Effector memory CD4-positive, alpha-beta T cell (primary cell): Measurements from ENCODE around the gene CLDN9.

Source experiments
- DNase-seq, 3 donors: peaks; one replicate each; pipeline ENCODE4 v3.0.0-alpha.2; 2020
- H3K27ac ChIP-seq: 2 replicates; pipeline ENCODE4 v1.7.0; 2013; ENCODE audit warnings: mild to moderate bottlenecking, low read length, moderate library complexity; ENCODE audit not compliant: insufficient read depth, poor library complexity, severe bottlenecking
- H3K27me3 ChIP-seq: replicated peaks from 2 replicates; pipeline ENCODE4 v1.7.0; 2013; ENCODE audit warnings: mild to moderate bottlenecking, low read length; ENCODE audit not compliant: insufficient read depth, control insufficient read depth, poor library complexity, severe bottlenecking
- H3K36me3 ChIP-seq: 2 replicates; pipeline ENCODE4 v1.7.0; 2013; ENCODE audit warnings: mild to moderate bottlenecking, low read length, moderate library complexity; ENCODE audit not compliant: control insufficient read depth, insufficient read depth
- H3K4me1 ChIP-seq: 2 replicates; pipeline ENCODE4 v1.7.0; 2013; ENCODE audit warnings: low read length, mild to moderate bottlenecking; ENCODE audit not compliant: control insufficient read depth, insufficient read depth, poor library complexity, severe bottlenecking
- H3K4me3 ChIP-seq: 2 replicates; pipeline ENCODE4 v1.7.0; 2013; ENCODE audit warnings: low read length, low read depth, mild to moderate bottlenecking; ENCODE audit not compliant: insufficient read depth, poor library complexity, severe bottlenecking
- H3K9me3 ChIP-seq: 2 replicates; pipeline ENCODE4 v1.7.0; 2013; ENCODE audit warnings: mild to moderate bottlenecking, low read length, moderate library complexity; ENCODE audit not compliant: control insufficient read depth

Gene CLDN9

DNA sequence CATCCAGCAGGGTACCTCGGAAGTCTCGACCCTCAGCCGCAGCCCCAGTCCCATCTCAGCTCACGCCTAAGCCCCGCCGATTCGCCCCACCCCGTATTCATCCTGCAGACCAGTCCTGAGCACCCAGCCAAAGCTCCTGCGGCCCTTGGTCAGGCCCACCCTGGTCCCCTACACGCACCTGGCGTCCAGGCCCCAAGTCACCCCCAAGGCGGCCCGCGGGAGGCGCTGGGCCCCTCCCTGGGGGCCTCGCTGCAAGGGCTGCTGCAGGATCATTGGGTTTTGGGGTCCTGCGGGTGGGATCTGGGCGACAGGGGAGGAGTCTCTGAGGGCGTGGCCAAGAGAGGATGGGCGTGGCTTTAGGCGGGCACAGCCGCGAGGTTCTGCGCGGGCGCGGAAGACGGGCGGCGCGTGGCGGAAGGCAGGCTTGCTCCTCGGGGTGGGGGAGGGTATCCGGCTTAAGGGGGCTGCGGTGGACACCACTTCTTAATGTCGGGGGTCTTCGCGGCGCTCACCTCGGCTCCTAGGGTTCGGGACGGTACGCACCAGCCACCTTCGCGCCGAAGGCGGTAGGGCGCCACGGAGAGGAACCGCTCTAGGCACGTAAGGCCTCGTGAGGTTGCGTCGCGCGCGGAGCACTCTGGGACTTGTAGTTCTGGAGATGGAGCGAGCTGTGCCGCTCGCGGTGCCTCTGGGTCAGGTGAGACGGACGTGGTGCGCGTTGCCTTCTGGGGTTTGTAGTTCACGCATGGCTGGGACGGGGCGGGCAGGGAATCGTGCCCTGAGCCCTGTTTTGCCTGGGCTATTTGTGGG is 11.2 kb downstream of the CLDN9 start, which contains the start of the genes HCFC1R1 and THOC6:
TSS of gene HCFC1R1 (minus strand) at position 274 of the 810 bp plus-strand sequence. CDS start at position 273, 1 bp downstream.
TSS of gene THOC6 (plus strand) at position 367 of the 810 bp plus-strand sequence. CDS start at position 659, 292 bp downstream.
- H3K27ac ChIP-seq = peak within 1 kb of the TSS; percentile 88
- peaks cover 20% of the 10 kb centered on the region for H3K36me3 ChIP-seq
- peaks cover 55% of the 10 kb centered on the region for H3K4me1 ChIP-seq
- peak; percentile 83 to 92 (median 91) for DNase-seq
- no peaks in the 10 kb centered on the region for H3K9me3 ChIP-seq
- H3K4me3 ChIP-seq = peak within 1 kb of the TSS; percentile 58
- H3K27me3 ChIP-seq = no peaks in the 10 kb centered on the region

- no peaks in the 10 kb centered on the region for H3K9me3 ChIP-seq
- H3K27ac ChIP-seq = no peak overlapping the region
- H3K4me3 ChIP-seq = no peak overlapping the region
- peaks cover 53% of the 10 kb centered on the region for H3K4me1 ChIP-seq
- no peaks in the 10 kb centered on the region for H3K27me3 ChIP-seq
- peaks cover 20% of the 10 kb centered on the region for H3K36me3 ChIP-seq
- no peak for DNase-seq
These were observed 12.6 kb downstream of the CLDN9 start for GRCh38 chr16:3025032-3026002.

DNA sequence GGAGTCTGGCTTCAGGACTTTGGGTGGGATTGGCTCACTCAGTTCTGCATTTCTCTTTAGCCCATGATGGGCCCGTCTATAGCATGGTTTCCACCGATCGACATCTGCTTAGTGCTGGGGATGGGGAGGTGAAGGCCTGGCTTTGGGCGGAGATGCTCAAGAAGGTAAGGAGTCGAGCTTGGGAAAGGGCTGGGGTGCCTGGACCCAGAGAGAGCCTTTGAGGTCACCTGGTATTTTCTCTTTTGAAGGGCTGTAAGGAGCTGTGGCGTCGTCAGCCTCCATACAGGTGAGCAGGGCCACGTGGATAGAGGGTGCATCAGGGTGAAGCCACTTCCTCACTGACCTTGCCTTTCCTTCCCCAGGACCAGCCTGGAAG is 13.3 kb downstream of the CLDN9 start:
- H3K4me1 ChIP-seq = peaks cover 46% of the 10 kb centered on the region
- H3K27me3 ChIP-seq = no peaks in the 10 kb centered on the region
- no peak for DNase-seq
- peaks cover 20% of the 10 kb centered on the region for H3K36me3 ChIP-seq
- no peak overlapping the region for H3K4me3 ChIP-seq
- no peaks in the 10 kb centered on the region for H3K9me3 ChIP-seq
- H3K27ac ChIP-seq = no peak overlapping the region

GRCh38 chr16:3026609-3027488 is 14.1 kb downstream of the CLDN9 start:
- H3K27ac ChIP-seq = no peak overlapping the region
- H3K4me3 ChIP-seq = no peak overlapping the region
- H3K9me3 ChIP-seq = no peaks in the 10 kb centered on the region
- H3K27me3 ChIP-seq = no peaks in the 10 kb centered on the region
- DNase-seq = no peak
- peaks cover 20% of the 10 kb centered on the region for H3K36me3 ChIP-seq
- peaks cover 37% of the 10 kb centered on the region for H3K4me1 ChIP-seq

DNA sequence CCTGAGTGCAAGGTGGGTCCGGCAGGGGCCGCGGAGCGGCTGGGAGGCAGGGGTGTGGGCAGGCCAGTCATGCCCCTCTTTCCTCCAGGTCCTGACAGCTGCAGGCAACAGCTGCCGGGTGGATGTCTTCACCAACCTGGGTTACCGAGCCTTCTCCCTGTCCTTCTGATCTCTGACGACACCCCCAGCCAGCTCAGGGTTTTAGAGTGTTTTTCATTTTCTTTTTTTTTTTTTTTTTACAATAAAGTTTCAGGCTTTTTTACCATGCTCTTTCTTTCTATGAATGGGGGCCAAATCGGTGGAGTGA is 14.7 kb downstream of the CLDN9 start:
- H3K4me3 ChIP-seq = no peak overlapping the region
- no peak for DNase-seq
- no peaks in the 10 kb centered on the region for H3K27me3 ChIP-seq
- no peak overlapping the region for H3K27ac ChIP-seq
- peaks cover 31% of the 10 kb centered on the region for H3K4me1 ChIP-seq
- H3K36me3 ChIP-seq = peaks cover 20% of the 10 kb centered on the region
- no peaks in the 10 kb centered on the region for H3K9me3 ChIP-seq

- no peaks in the 10 kb centered on the region for H3K9me3 ChIP-seq
- H3K27me3 ChIP-seq = no peaks in the 10 kb centered on the region
- no peak overlapping the region for H3K4me3 ChIP-seq
- H3K4me1 ChIP-seq = peaks cover 24% of the 10 kb centered on the region
- H3K36me3 ChIP-seq = peaks cover 20% of the 10 kb centered on the region
- DNase-seq = peak; percentile 76 to 83 (median 82)
- H3K27ac ChIP-seq = no peak overlapping the region
These were observed 15.4 kb downstream of the CLDN9 start for GRCh38 chr16:3027983-3028715.

DNA sequence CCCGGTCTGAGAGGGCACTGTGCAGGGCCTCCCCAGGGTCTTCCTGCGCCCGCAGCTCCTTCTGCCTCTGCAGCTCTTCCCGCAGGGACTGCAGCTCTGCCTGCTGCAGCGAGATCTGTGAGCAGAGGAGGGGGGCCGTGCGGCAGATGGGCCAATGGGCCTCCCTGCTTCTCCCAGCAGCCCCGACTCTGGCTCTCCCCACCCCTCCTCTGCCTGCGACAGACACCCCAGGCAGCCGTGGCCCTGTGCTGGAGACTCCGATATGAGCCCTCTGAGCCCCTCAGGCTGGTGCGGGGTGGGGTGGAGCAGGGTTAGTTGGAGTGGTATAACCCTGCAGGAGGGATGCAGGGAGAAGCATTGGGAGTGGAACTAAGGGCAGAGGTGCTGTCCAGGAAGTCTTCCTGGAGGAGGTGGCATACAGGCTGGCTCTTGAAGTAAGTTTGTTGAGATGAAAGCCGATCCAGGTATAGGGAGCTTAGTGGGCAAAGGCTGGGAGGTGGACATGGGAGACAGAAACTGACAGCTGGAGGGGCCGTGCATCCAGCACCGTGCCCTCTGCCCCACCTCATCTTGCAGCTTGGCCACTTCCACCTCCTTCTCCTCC is 16.1 kb downstream of the CLDN9 start:
- Histone ChIP-seq H3K27ac (no peak overlapping the region), H3K4me3 (no peak overlapping the region), H3K9me3 (no peaks in the 10 kb centered on the region), H3K36me3 (peaks cover 20% of the 10 kb centered on the region), H3K4me1 (peaks cover 18% of the 10 kb centered on the region), H3K27me3 (no peaks in the 10 kb centered on the region)
- no peak for DNase-seq

- peaks cover 20% of the 10 kb centered on the region for H3K36me3 ChIP-seq
- H3K4me3 ChIP-seq = peak overlapping the region; percentile 17
- no peaks in the 10 kb centered on the region for H3K27me3 ChIP-seq
- DNase-seq = no peak
- H3K9me3 ChIP-seq = no peaks in the 10 kb centered on the region
- H3K27ac ChIP-seq = no peak overlapping the region
- H3K4me1 ChIP-seq = peaks cover 18% of the 10 kb centered on the region
These were observed 16.9 kb downstream of the CLDN9 start for GRCh38 chr16:3029491-3030221.
